Measurements from ENCODE around the gene MRRF.

DNA sequence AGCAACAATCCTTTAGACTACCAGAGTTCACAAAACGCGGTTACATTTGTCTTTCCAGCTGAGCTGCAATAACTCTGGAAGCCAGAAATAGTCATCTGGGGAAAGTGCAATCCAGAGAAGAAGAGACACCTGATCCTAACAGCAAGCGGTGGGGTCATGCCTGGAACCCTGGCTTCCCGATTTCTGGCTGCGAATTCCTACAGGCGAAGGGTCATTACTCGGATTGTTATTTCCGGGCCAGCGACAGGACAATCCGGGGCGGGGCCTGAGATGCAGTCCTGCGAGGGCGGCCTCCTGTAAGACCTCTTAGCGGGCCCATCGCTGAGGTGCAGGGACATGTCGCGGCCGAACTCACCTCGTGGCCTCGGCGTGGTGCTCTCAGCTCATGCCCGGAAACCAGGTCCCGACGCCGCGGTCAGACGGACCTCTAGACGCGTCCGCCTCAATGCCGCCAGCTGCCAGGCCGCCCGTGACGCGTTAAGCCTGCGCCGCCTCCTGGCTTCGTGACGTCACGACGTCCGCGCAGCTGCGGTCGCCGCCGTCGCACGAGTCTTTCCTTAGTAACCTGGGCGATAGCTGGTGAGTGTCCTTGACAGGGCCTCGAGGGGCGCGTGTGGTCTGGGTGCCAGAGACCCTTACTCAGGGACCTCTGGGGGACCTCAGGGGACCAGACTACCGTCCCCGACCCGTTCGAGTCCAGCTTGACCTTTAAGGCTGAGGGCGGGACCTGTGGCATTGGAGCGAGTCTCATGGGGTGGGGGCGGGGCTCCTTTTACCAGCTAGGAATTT, at the start of gene MRRF, which contains the start of gene RBM18:
- TF ChIP-seq POLR2A (IDR thresholded peaks at IDR 0.05; ENCODE audit: low read depth, low read length) (peak; percentile 89; the same call in 1 of the 2 replicates), POLR2AphosphoS5 (IDR thresholded peaks at IDR 0.05; ENCODE audit: low read depth, low read length) (peak; percentile 91)

All from GM12892 (cell line).